GM23248 (cell line): Measurements from ENCODE around the gene ANO6.

Experiments
- EZH2 ChIP-seq: fragments of 200-600 bp; sonication (generic); IDR thresholded peaks from 2 replicates; pipeline ENCODE4 v1.6.1; 2018; ENCODE audit warnings: antibody characterized with exemption, mild to moderate bottlenecking; ENCODE audit not compliant: insufficient read depth, poor library complexity, severe bottlenecking
- EZH2phosphoT487 ChIP-seq: fragments of 200-600 bp; sonication (generic); IDR thresholded peaks from 2 replicates; pipeline ENCODE4 v1.6.1; 2018; ENCODE audit warnings: antibody characterized with exemption, moderate library complexity, mild to moderate bottlenecking, low read depth; ENCODE audit not compliant: insufficient read depth

DNA sequence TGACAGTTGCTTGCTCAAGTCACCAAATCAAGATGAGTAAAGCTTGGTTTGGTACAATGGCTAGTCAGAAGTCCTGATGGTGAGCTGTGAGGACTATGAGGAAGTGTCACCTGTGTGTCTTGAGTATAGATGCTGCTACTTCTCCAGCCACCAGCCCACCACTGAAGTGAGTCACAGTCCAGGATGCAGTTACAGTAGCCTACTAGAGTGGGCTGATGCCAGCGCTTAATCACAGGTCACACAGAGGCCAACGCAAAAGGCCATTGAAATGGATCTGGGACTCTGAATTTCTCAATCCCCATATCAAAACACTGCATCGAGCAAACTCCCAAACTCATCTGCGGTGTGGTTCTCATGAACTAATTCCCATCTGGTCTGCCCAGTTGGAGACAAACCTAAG is 223.1 kb downstream of the ANO6 start:
- no peak for TF ChIP-seq EZH2
- no peak for TF ChIP-seq EZH2phosphoT487
